SK-N-SH (cell line): ENCODE results near the gene GDPD3. TPM values are rescaled to one million over a fixed set of nuclear protein-coding genes. Genes with fewer than 3 reads are reported as not detected.

ENCODE experiments used
- CTCF ChIA-PET: fragments of 300-600, 350-600 bp; formaldehyde crosslinking; extraction: SDS; loops from one replicate; lab custom pipeline; 2021; lab: Yijun Ruan, JAX
- POLR2A ChIA-PET: fragments of 350-600 bp; sonication (Branson Sonifier 250); formaldehyde crosslinking; extraction: SDS; loops from one replicate; lab custom pipeline; 2020; ENCODE audit warnings: antibody characterized with exemption, inconsistent platforms; lab: Yijun Ruan, JAX
- DNase-seq: peaks from one replicate; pipeline ENCODE4 v3.0.0; 2012
- H2AFZ ChIP-seq: fragments of 200-600 bp; sonication (generic); 2 replicates; pipeline ENCODE4 v1.8.1; 2016; ENCODE audit warnings: antibody characterized with exemption, mild to moderate bottlenecking, low read depth
- H3F3A ChIP-seq: fragments of 200-600 bp; sonication (generic); replicated peaks from 2 replicates; pipeline ENCODE3; 2016; ENCODE audit warnings: antibody characterized with exemption, mild to moderate bottlenecking; ENCODE audit not compliant: insufficient read depth
- H3K27ac ChIP-seq, 2 experiments: fragments of 200-500 bp in 1 of 2; fragments of 200-600 bp in 1 of 2; sonication (Bioruptor generic) in 1 of 2; sonication (generic), shearing (Covaris generic) in 1 of 2; 2 replicates each; pipeline versions ENCODE4 v1.5.1 to v1.6.1; 2014 to 2016; ENCODE audit warnings: low read depth in 2 of 2, inconsistent platforms in 1 of 2, low read length in 1 of 2, mild to moderate bottlenecking in 1 of 2, mixed read lengths in 1 of 2
- H3K27me3 ChIP-seq: fragments of 200-600 bp; sonication (generic), shearing (Covaris generic); 2 replicates; pipeline ENCODE4 v1.6.1; 2016; ENCODE audit warnings: mixed run types; ENCODE audit not compliant: insufficient read depth
- H3K36me3 ChIP-seq, 2 experiments: fragments of 200-500 bp in 1 of 2; fragments of 200-600 bp in 1 of 2; sonication (Bioruptor generic) in 1 of 2; sonication (generic) in 1 of 2; replicated peaks in 1 of 2; 2 replicates each; pipeline versions ENCODE3 to v1.5.1; 2014 to 2016; ENCODE audit warnings: low read length in 1 of 2, mild to moderate bottlenecking in 1 of 2; ENCODE audit not compliant: insufficient read depth in 2 of 2, control insufficient read depth in 1 of 2
- H3K4me1 ChIP-seq, 2 experiments: fragments of 200-500 bp in 1 of 2; fragments of 200-600 bp in 1 of 2; sonication (Bioruptor generic) in 1 of 2; sonication (generic), shearing (Covaris generic) in 1 of 2; 2 replicates each; pipeline versions ENCODE4 v1.5.1 to v1.6.1; 2014 to 2016; ENCODE audit warnings: low read depth in 1 of 2, low read length in 1 of 2, mixed run types in 1 of 2; ENCODE audit not compliant: insufficient read depth in 2 of 2, control insufficient read depth in 1 of 2
- H3K4me2 ChIP-seq: fragments of 200-600 bp; sonication (generic), shearing (Covaris generic); 2 replicates; pipeline ENCODE4 v1.6.1; 2017; ENCODE audit warnings: mixed run types
- H3K4me3 ChIP-seq, 2 experiments: fragments of 200-500 bp in 1 of 2; fragments of 200-600 bp in 1 of 2; sonication (Bioruptor generic) in 1 of 2; sonication (generic), shearing (Covaris generic) in 1 of 2; 2 replicates each; pipeline versions ENCODE4 v1.5.1 to v1.8.1; 2014 to 2016; ENCODE audit warnings: low read depth in 2 of 2, inconsistent platforms in 1 of 2, low read length in 1 of 2, mild to moderate bottlenecking in 1 of 2, mixed read lengths in 1 of 2, moderate library complexity in 1 of 2
- H3K79me2 ChIP-seq: fragments of 200-600 bp; sonication (generic); 2 replicates; pipeline ENCODE4 v1.8.1; 2017; ENCODE audit warnings: mild to moderate bottlenecking; ENCODE audit not compliant: insufficient read depth
- H3K9ac ChIP-seq: fragments of 200-600 bp; sonication (generic); 2 replicates; pipeline ENCODE4 v1.6.1; 2017; ENCODE audit warnings: mixed run types
- H3K9me2 ChIP-seq: fragments of 200-600 bp; sonication (generic); 2 replicates; pipeline ENCODE4 v1.6.1; 2017; ENCODE audit warnings: mixed run types
- H3K9me3 ChIP-seq: fragments of 200-600 bp; sonication (generic); 2 replicates; pipeline ENCODE4 v1.6.1; 2017; ENCODE audit warnings: mixed run types, mild to moderate bottlenecking, moderate library complexity
- H4K20me1 ChIP-seq: fragments of 200-600 bp; sonication (generic); 2 replicates; pipeline ENCODE4 v1.6.1; 2017; ENCODE audit warnings: mild to moderate bottlenecking, mixed run types; ENCODE audit not compliant: insufficient read depth
- CHD2 ChIP-seq: fragments of 150-350 bp; IDR thresholded peaks from 2 replicates; pipeline ENCODE4 v1.6.1; 2018; ENCODE audit warnings: low read length; ENCODE audit not compliant: partially characterized antibody
- ELF1 ChIP-seq: IDR thresholded peaks from 2 replicates; pipeline ENCODE4 v1.4.0; 2012
- EP300 ChIP-seq, 2 experiments: IDR thresholded peaks; 2 replicates each; pipeline versions ENCODE4 v1.4.0 to v1.6.1; 2012; ENCODE audit warnings: borderline replicate concordance in 1 of 2, low read depth in 1 of 2, low read length in 1 of 2
- EZH2phosphoT487 ChIP-seq: fragments of 200-600 bp; sonication (generic); IDR thresholded peaks from 2 replicates; pipeline ENCODE4 v1.6.1; 2017; ENCODE audit warnings: low read depth, mixed run types, mild to moderate bottlenecking, antibody characterized with exemption, moderate library complexity, borderline replicate concordance
- GABPA ChIP-seq: IDR thresholded peaks from 2 replicates; pipeline ENCODE4 v1.4.0; 2012; ENCODE audit warnings: low read depth, mild to moderate bottlenecking
- NRF1 ChIP-seq: IDR thresholded peaks from 2 replicates; pipeline ENCODE4 v1.6.1; 2012; ENCODE audit warnings: low read depth, mild to moderate bottlenecking, low read length
- POLR2AphosphoS5 ChIP-seq: IDR thresholded peaks from 2 replicates; pipeline ENCODE4 v1.6.1; 2012; ENCODE audit warnings: low read depth, low read length
- RAD21 ChIP-seq: IDR thresholded peaks from 2 replicates; pipeline ENCODE4 v1.6.1; 2012; ENCODE audit warnings: mild to moderate bottlenecking, low read length
- RCOR1 ChIP-seq: fragments of 150-350 bp; IDR thresholded peaks from 2 replicates; pipeline ENCODE4 v1.6.1; 2017; ENCODE audit warnings: antibody characterized with exemption, low read length
- RFX5 ChIP-seq: IDR thresholded peaks from 2 replicates; pipeline ENCODE4 v1.6.1; 2012; ENCODE audit warnings: mild to moderate bottlenecking, improper control_type of control experiment, low read length
- SIN3A ChIP-seq: IDR thresholded peaks from 2 replicates; pipeline ENCODE4 v1.6.1; 2012; ENCODE audit warnings: low read depth, mild to moderate bottlenecking, low read length, moderate library complexity, borderline replicate concordance
- TAF1 ChIP-seq: IDR thresholded peaks from 2 replicates; pipeline ENCODE4 v1.6.1; 2012; ENCODE audit warnings: low read depth, mild to moderate bottlenecking, low read length, moderate library complexity, borderline replicate concordance
- TCF12 ChIP-seq: IDR thresholded peaks from 2 replicates; pipeline ENCODE4 v1.4.0; 2012
- TEAD4 ChIP-seq: IDR thresholded peaks from 2 replicates; pipeline ENCODE4 v1.4.0; 2012; ENCODE audit warnings: mild to moderate bottlenecking, borderline replicate concordance; ENCODE audit not compliant: insufficient read depth
- WGBS: methylation state at CpG from one replicate; pipeline ENCODE4 v1.1.6; 2017; ENCODE audit warnings: low lambda C conversion rate; 5-methylcytosine and 5-hydroxymethylcytosine counted together
- polyA plus RNA-seq, 3 experiments: library from polyadenylated mRNA; depleted of rRNA; stranded (reverse); fragments of >200 nt; gene quantifications; 2 replicates each; pipeline ENCODE4 v1.2.3, GENCODE V29; 2012
- TF ChIP-seq, protein P1 (sequence below): IDR thresholded peaks from 2 replicates; pipeline ENCODE4 v1.6.1; 2012; ENCODE audit warnings: mild to moderate bottlenecking, low read depth, low read length, moderate library complexity
- TF ChIP-seq, protein P2 (sequence below): IDR thresholded peaks from 2 replicates; pipeline ENCODE4 v1.4.0; 2012; ENCODE audit warnings: low read depth

The GDPD3 gene
- polyA plus RNA-seq, 1 of the 3 experiments (the other 2 are of a cell fraction), result 2.3 TPM

DNA sequence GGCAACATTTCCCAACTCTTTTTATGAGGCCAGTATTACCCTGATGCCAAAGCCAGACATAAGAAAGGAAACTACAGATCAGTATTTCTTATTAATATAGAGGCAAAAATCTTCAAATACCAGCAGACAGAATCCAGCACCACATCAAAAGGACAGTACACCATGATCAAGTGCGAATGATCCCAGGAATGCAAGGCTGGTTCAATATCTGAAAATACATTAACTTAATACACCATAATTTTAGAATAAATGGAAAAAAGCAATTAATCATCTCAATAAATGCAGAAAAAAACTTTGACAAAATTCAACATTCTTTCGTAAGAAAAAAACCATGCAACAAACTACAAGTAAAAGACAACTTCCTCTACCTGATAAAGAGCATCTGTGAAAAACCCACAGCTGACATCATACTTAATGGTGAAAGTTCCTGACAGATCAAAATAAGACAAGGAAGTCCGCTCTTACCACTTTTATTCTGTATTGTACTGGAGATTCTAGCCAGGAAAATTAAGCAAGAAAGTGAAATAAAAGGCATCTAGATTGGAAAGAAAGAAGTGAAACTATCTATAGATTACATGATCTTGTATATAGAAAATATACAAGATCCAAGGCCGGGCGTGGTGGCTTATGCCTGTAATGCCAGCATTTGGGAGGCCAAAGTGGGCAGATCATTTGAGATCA, 36.1 kb upstream of the GDPD3 start:
- Histone ChIP-seq H3K79me2 (no peaks in the 10 kb centered on the region), H3K9ac (no peak overlapping the region), H2AFZ (no peak overlapping the region), H4K20me1 (no peaks in the 10 kb centered on the region), H3K4me1 (no peaks in the 10 kb centered on the region), H3K4me3 (no peak overlapping the region), H3K9me3 (no peaks in the 10 kb centered on the region; the same call in 1 of the 2 replicates), H3K9me2 (no peaks in the 10 kb centered on the region), H3K27ac (no peak overlapping the region), H3K27me3 (no peaks in the 10 kb centered on the region), H3K4me2 (no peak overlapping the region), H3F3A (no peaks in the 10 kb centered on the region), H3K36me3 (no peaks in the 10 kb centered on the region)
- WGBS, result 48% methylated on average over 5 of the region's 5 CpGs
- POLR2A ChIA-PET, result no interaction called here
- TF ChIP-seq GABPA (no peak), RFX5 (no peak), NRF1 (no peak), TAF1 (no peak), TEAD4 (no peak), POLR2AphosphoS5 (no peak), SIN3A (no peak), RAD21 (no peak), RCOR1 (no peak), TCF12 (no peak), EZH2phosphoT487 (no peak), EP300 (IDR thresholded peaks at IDR 0.05; ENCODE audit: borderline replicate concordance in 1 of 2, low read depth in 1 of 2, low read length in 1 of 2) (no peak), CHD2 (no peak), ELF1 (no peak)
- TF ChIP-seq, protein P1, sequence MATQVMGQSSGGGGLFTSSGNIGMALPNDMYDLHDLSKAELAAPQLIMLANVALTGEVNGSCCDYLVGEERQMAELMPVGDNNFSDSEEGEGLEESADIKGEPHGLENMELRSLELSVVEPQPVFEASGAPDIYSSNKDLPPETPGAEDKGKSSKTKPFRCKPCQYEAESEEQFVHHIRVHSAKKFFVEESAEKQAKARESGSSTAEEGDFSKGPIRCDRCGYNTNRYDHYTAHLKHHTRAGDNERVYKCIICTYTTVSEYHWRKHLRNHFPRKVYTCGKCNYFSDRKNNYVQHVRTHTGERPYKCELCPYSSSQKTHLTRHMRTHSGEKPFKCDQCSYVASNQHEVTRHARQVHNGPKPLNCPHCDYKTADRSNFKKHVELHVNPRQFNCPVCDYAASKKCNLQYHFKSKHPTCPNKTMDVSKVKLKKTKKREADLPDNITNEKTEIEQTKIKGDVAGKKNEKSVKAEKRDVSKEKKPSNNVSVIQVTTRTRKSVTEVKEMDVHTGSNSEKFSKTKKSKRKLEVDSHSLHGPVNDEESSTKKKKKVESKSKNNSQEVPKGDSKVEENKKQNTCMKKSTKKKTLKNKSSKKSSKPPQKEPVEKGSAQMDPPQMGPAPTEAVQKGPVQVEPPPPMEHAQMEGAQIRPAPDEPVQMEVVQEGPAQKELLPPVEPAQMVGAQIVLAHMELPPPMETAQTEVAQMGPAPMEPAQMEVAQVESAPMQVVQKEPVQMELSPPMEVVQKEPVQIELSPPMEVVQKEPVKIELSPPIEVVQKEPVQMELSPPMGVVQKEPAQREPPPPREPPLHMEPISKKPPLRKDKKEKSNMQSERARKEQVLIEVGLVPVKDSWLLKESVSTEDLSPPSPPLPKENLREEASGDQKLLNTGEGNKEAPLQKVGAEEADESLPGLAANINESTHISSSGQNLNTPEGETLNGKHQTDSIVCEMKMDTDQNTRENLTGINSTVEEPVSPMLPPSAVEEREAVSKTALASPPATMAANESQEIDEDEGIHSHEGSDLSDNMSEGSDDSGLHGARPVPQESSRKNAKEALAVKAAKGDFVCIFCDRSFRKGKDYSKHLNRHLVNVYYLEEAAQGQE, result no peak
- TF ChIP-seq, protein P2, sequence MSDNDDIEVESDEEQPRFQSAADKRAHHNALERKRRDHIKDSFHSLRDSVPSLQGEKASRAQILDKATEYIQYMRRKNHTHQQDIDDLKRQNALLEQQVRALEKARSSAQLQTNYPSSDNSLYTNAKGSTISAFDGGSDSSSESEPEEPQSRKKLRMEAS, result no peak
- CTCF ChIA-PET, result no interaction called here
- DNase-seq, result no peak
